ENCODE data around the gene COPZ1.

DNA sequence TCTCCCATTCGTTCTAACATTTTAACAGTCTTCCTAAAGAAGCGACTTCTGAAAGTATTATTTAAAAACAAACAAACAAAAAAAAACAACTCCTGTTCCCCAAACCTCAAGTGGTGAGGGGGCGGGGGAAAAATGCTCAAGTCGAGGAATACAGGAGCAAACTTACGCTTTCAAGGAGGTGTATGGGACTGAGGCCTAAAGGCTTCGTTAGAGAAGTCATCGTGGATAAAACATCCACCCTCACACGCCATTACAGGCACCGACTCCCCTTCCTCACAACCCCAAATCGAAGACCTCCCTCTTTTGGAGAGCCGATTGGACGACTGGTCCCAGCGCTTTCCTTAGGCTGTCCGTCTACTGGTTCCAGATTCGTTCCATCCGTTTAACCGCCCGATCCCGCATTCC is 45.7 kb upstream of the COPZ1 start:
- TF ChIP-seq, protein P1, sequence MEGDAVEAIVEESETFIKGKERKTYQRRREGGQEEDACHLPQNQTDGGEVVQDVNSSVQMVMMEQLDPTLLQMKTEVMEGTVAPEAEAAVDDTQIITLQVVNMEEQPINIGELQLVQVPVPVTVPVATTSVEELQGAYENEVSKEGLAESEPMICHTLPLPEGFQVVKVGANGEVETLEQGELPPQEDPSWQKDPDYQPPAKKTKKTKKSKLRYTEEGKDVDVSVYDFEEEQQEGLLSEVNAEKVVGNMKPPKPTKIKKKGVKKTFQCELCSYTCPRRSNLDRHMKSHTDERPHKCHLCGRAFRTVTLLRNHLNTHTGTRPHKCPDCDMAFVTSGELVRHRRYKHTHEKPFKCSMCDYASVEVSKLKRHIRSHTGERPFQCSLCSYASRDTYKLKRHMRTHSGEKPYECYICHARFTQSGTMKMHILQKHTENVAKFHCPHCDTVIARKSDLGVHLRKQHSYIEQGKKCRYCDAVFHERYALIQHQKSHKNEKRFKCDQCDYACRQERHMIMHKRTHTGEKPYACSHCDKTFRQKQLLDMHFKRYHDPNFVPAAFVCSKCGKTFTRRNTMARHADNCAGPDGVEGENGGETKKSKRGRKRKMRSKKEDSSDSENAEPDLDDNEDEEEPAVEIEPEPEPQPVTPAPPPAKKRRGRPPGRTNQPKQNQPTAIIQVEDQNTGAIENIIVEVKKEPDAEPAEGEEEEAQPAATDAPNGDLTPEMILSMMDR (IDR thresholded peaks at IDR 0.05) = no peak
- TF ChIP-seq EZH2 (IDR thresholded peaks at IDR 0.05) = no peak
